Activated gamma-delta T cell treated with Interleukin-2 at 50 U/mL for 16 hours (primary cell): ENCODE results near the gene SLC27A2.
"Not testable (repeated sequence)": the region's sequence is repeated elsewhere in the genome, so short reads cannot be mapped to it uniquely, and the experiment has no call there.

ENCODE experiments used
- DNase-seq: peaks from one replicate; pipeline ENCODE4 v3.0.0-alpha.2; 2020

SLC27A2 gene

GRCh38 chr15:50181969-50182218 is at the start of gene SLC27A2:
TSS of gene SLC27A2 (plus strand) at chr15:50182196. CDS start at chr15:50182428, 232 bp downstream.
- no peak for DNase-seq

- not testable (repeated sequence) for DNase-seq
Observed at GRCh38 chr15:50132251-50132984, 49.6 kb upstream of the SLC27A2 start.

GRCh38 chr15:50134524-50135024 is 47.4 kb upstream of the SLC27A2 start:
- DNase-seq: no peak

- DNase-seq: no peak
Observed at GRCh38 chr15:50135031-50135551, 46.9 kb upstream of the SLC27A2 start.

GRCh38 chr15:50137330-50137761 is 44.6 kb upstream of the SLC27A2 start:
- no peak for DNase-seq

- DNase-seq: no peak
Observed at GRCh38 chr15:50137893-50138292, 44.1 kb upstream of the SLC27A2 start.

GRCh38 chr15:50138391-50138790 is 43.6 kb upstream of the SLC27A2 start:
- DNase-seq: no peak

GRCh38 chr15:50140098-50140497 is 41.9 kb upstream of the SLC27A2 start:
- no peak for DNase-seq

- DNase-seq: no peak
Observed at GRCh38 chr15:50140983-50141382, 41.0 kb upstream of the SLC27A2 start.

GRCh38 chr15:50141856-50142255 is 40.1 kb upstream of the SLC27A2 start:
- no peak for DNase-seq

GRCh38 chr15:50143255-50143860 is 38.6 kb upstream of the SLC27A2 start:
- no peak for DNase-seq

GRCh38 chr15:50144341-50145120 is 37.5 kb upstream of the SLC27A2 start:
- DNase-seq: no peak

- DNase-seq: no peak
Observed at GRCh38 chr15:50145451-50145872, 36.5 kb upstream of the SLC27A2 start.

GRCh38 chr15:50146632-50147031 is 35.4 kb upstream of the SLC27A2 start:
- DNase-seq: no peak

GRCh38 chr15:50148362-50148963 is 33.5 kb upstream of the SLC27A2 start:
- no peak for DNase-seq

GRCh38 chr15:50149090-50149489 is 32.9 kb upstream of the SLC27A2 start:
- no peak for DNase-seq

GRCh38 chr15:50150349-50150748 is 31.6 kb upstream of the SLC27A2 start:
- DNase-seq: no peak

- no peak for DNase-seq
Observed at GRCh38 chr15:50150851-50151250, 31.1 kb upstream of the SLC27A2 start.

- no peak for DNase-seq
Observed at GRCh38 chr15:50151476-50151875, 30.5 kb upstream of the SLC27A2 start.

- DNase-seq: not testable (repeated sequence)
Observed at GRCh38 chr15:50158236-50158635, 23.8 kb upstream of the SLC27A2 start.

GRCh38 chr15:50162969-50163718 is 18.9 kb upstream of the SLC27A2 start:
- DNase-seq: no peak

GRCh38 chr15:50163719-50164410 is 18.1 kb upstream of the SLC27A2 start:
- no peak for DNase-seq
